K562 (cell line): ENCODE results near the gene FAM181B. TPM values are rescaled to one million over a fixed set of nuclear protein-coding genes. Genes with fewer than 3 reads are reported as not detected.

Experiments used
- ATAC-seq: fragments of 200-7000 bp; cut with Tn5 transposase; 3 replicates; pipeline ENCODE4 v1.9.1; 2020; ENCODE audit warnings: moderate library complexity
- BruUV-seq: library from RNA; stranded (reverse); fragments of 400-500 nt; replicated peaks from 2 replicates; lab custom pipeline; 2021; lab: Mats Ljungman, UMichigan
- CTCF ChIA-PET: fragments of 300-600 bp; formaldehyde crosslinking; extraction: SDS; loops from one replicate; lab custom pipeline; 2021; ENCODE audit warnings: low intra/inter-chr PET ratio; lab: Yijun Ruan, JAX
- POLR2A ChIA-PET: fragments of 300-600, 350-650 bp; sonication (Branson Sonifier 250); formaldehyde crosslinking; extraction: SDS; loops from one replicate; lab custom pipeline; 2021; ENCODE audit warnings: antibody characterized with exemption, inconsistent platforms; lab: Yijun Ruan, JAX
- DNase-seq, 4 experiments: peaks; one replicate each; pipeline versions ENCODE4 v3.0.0 to v3.0.0-alpha.2; 2011 to 2018; ENCODE audit warnings: low spot score in 3 of 4, mixed read lengths in 3 of 4; ENCODE audit errors: extremely low read depth in 1 of 4
- FAIRE-seq: peaks from 2 replicates; lab custom pipeline; 2011; peaks lifted over from hg19 to GRCh38; lab: Jason Lieb, UNC
- H2AFZ ChIP-seq: 2 replicates; pipeline ENCODE4 v1.6.0; 2011; ENCODE audit warnings: low read depth, low read length, control low read depth, inconsistent platforms
- H3K27ac ChIP-seq: fragments of 200-600 bp; 3 replicates; pipeline ENCODE4 v1.8.0; 2011; ENCODE audit warnings: low read depth, mild to moderate bottlenecking, control low read depth, inconsistent platforms, low read length, moderate library complexity, mixed read lengths; ENCODE audit errors: extremely low read depth
- H3K27me3 ChIP-seq, 2 experiments: fragments of 300-600 bp in 1 of 2; 2 replicates in 1 of 2; 3 replicates in 1 of 2; pipeline versions ENCODE4 v1.6.0 to v1.8.0; 2011; ENCODE audit warnings: inconsistent platforms in 2 of 2, low read length in 2 of 2, mild to moderate bottlenecking in 1 of 2, mixed read lengths in 1 of 2, moderate library complexity in 1 of 2; ENCODE audit not compliant: control insufficient read depth in 2 of 2, insufficient read depth in 2 of 2
- H3K36me3 ChIP-seq: fragments of 300-600 bp; 3 replicates; pipeline ENCODE4 v1.8.0; 2011; ENCODE audit warnings: mild to moderate bottlenecking, low read length, inconsistent platforms; ENCODE audit not compliant: control insufficient read depth, insufficient read depth
- H3K4me1 ChIP-seq, 2 experiments: fragments of 200-600 bp in 1 of 2; replicated peaks in 1 of 2; 2 replicates in 1 of 2; 3 replicates in 1 of 2; pipeline versions ENCODE4 v1.5.1 to v1.8.0; 2011; ENCODE audit warnings: inconsistent platforms in 2 of 2, low read length in 2 of 2, mild to moderate bottlenecking in 1 of 2, mixed read lengths in 1 of 2, moderate library complexity in 1 of 2; ENCODE audit not compliant: control insufficient read depth in 2 of 2, insufficient read depth in 2 of 2
- H3K4me2 ChIP-seq: 2 replicates; pipeline ENCODE4 v1.6.1; 2011; ENCODE audit warnings: low read length, control low read depth, inconsistent platforms, mixed read lengths; ENCODE audit not compliant: insufficient read depth
- H3K4me3 ChIP-seq: fragments of 200-600 bp; sonication (generic), shearing (Covaris generic); 2 replicates; pipeline ENCODE4 v1.5.1; 2016; ENCODE audit warnings: control low read depth, inconsistent platforms
- H3K79me2 ChIP-seq: fragments of 200-600 bp; 3 replicates; pipeline ENCODE4 v1.8.0; 2011; ENCODE audit warnings: low read length, inconsistent platforms; ENCODE audit not compliant: control insufficient read depth, insufficient read depth
- H3K9ac ChIP-seq, 2 experiments: 2 replicates each; pipeline versions ENCODE4 v1.6.0 to v1.6.1; 2011; ENCODE audit warnings: low read depth in 2 of 2, low read length in 2 of 2, control low read depth in 1 of 2, inconsistent platforms in 1 of 2, mild to moderate bottlenecking in 1 of 2, mixed read lengths in 1 of 2; ENCODE audit not compliant: insufficient read depth in 1 of 2
- H3K9me1 ChIP-seq: one replicate; pipeline ENCODE4 v1.6.0; 2011; ENCODE audit warnings: inconsistent platforms, mild to moderate bottlenecking, low read length, moderate library complexity; ENCODE audit not compliant: control insufficient read depth, insufficient read depth
- H3K9me3 ChIP-seq: replicated peaks from 2 replicates; pipeline ENCODE4 v1.5.1; 2011; ENCODE audit warnings: low read depth, low read length, inconsistent platforms; ENCODE audit not compliant: control insufficient read depth, insufficient read depth
- H4K20me1 ChIP-seq: replicated peaks from 2 replicates; pipeline ENCODE4 v1.6.1; 2011; ENCODE audit warnings: low read length, inconsistent platforms, mixed read lengths; ENCODE audit not compliant: control insufficient read depth, insufficient read depth
- BRCA1 ChIP-seq, 2 experiments: fragments of 450-650 bp in 1 of 2; sonication (generic) in 1 of 2; formaldehyde crosslinking in 1 of 2; IDR thresholded peaks; 2 replicates each; pipeline versions ENCODE4 v1.5.0 to v1.6.1; 2017 to 2020; ENCODE audit warnings: mild to moderate bottlenecking in 1 of 2, missing genetic modification reagents in 1 of 2
- EZH2 ChIP-seq: IDR thresholded peaks from 2 replicates; pipeline ENCODE4 v1.6.1; 2012; ENCODE audit warnings: low read depth, mild to moderate bottlenecking, inconsistent platforms, low read length, borderline replicate concordance
- NFYB ChIP-seq: IDR thresholded peaks from 2 replicates; pipeline ENCODE4 v1.6.1; 2011; ENCODE audit warnings: mild to moderate bottlenecking, moderate library complexity; ENCODE audit not compliant: insufficient read length; ENCODE audit errors: extremely low read depth
- POLR3A ChIP-seq: IDR thresholded peaks from 2 replicates; pipeline ENCODE4 v1.6.1; 2011; ENCODE audit warnings: borderline replicate concordance, mild to moderate bottlenecking, moderate library complexity; ENCODE audit not compliant: insufficient read length, insufficient read depth; ENCODE audit errors: extremely low read depth
- SIRT6 ChIP-seq: IDR thresholded peaks from one replicate; pipeline ENCODE4 v1.6.1; 2012; ENCODE audit warnings: low read depth, mild to moderate bottlenecking, control low read depth, inconsistent platforms, low read length, moderate library complexity
- TCFL5 ChIP-seq: fragments of 250-450 bp; sonication (Bioruptor Pico); conservative IDR thresholded peaks from 2 replicates; pipeline ENCODE4 v1.6.1; 2021; ENCODE audit warnings: mild to moderate bottlenecking, moderate library complexity, matching md5 sums
- WGBS: fragments of 100-300 bp; shearing (Covaris generic); methylation state at CpG from one replicate; pipeline ENCODE4 v1.1.6; 2016; ENCODE audit warnings: low coverage, mixed read lengths; ENCODE audit not compliant: insufficient coverage; ENCODE audit errors: missing lambda C conversion rate; 5-methylcytosine and 5-hydroxymethylcytosine counted together
- in situ Hi-C: fragments of 300-500 bp; cut with MboI; formaldehyde crosslinking; loops from 4 replicates; pipeline ENCODE4 v1.15.0; 2018; ENCODE audit warnings: inconsistent platforms, mixed read lengths
- intact Hi-C: fragments of 100-400 bp; cut with micrococcal nuclease; formaldehyde crosslinking; loops from 2 replicates; pipeline ENCODE4 v1.14.2; 2022
- polyA plus RNA-seq, 8 experiments: library from polyadenylated mRNA; depleted of rRNA in 4 of 8; stranded (reverse) in 5 of 8; unstranded in 3 of 8; fragments of >200 nt; fragmentation: Nextera tagmentation in 2 of 8; fragmentation: Illumina TruSeq in 1 of 8; extraction: Ambion mirVana in 2 of 8; extraction: Trizol in 1 of 8; gene quantifications; 2 replicates each; pipeline versions ENCODE4 v1.2.1 to v1.2.3, GENCODE V29; 2011 to 2014; ENCODE audit warnings: inconsistent platforms in 1 of 8, missing spikeins in 1 of 8
- total RNA-seq, 7 experiments: library from RNA; depleted of rRNA in 6 of 7; stranded (reverse); fragments of >200 nt in 6 of 7; fragmentation: Illumina TruSeq in 2 of 7; extraction: Trizol in 2 of 7; gene quantifications; 2 replicates each; pipeline versions ENCODE4 v1.2.1 to v1.2.3, GENCODE V29; 2011 to 2021; ENCODE audit warnings: low replicate concordance in 1 of 7
- TF ChIP-seq, protein P1 (sequence below): sonication (generic); formaldehyde crosslinking; IDR thresholded peaks from 2 replicates; pipeline ENCODE4 v1.8.0; 2022; ENCODE audit warnings: missing genetic modification reagents, mild to moderate bottlenecking, borderline replicate concordance
- TF ChIP-seq, protein P2 (sequence below): fragments of 250-450 bp; sonication (Bioruptor Pico); IDR thresholded peaks from 2 replicates; pipeline ENCODE4 v1.4.0; 2020; ENCODE audit warnings: mild to moderate bottlenecking

FAM181B gene
- total and polyA plus RNA-seq, 9 of the 15 experiments (the other 6 are each of a cell fraction or from before 2014, with no cell fraction given) = 0.01 TPM; not detected in 8

DNA sequence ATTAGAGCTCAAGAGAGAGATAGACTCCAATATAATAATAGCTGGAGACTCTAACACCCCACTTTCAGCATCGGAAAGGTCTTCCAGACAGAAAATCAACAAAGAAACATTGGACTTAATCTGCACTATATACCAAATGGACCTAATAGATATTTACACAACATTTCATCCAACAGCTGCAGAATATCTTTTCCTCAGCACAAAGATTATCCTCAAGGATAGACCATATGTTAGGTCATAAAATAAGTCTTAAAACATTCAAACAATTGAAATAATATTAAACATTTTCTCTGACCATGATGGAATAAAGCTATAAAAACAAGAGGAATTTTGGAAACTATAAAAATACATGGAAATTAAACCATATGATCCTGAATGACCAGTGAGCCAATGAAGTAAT, 45.1 kb upstream of the FAM181B start (continued):
- TF ChIP-seq, protein P1, sequence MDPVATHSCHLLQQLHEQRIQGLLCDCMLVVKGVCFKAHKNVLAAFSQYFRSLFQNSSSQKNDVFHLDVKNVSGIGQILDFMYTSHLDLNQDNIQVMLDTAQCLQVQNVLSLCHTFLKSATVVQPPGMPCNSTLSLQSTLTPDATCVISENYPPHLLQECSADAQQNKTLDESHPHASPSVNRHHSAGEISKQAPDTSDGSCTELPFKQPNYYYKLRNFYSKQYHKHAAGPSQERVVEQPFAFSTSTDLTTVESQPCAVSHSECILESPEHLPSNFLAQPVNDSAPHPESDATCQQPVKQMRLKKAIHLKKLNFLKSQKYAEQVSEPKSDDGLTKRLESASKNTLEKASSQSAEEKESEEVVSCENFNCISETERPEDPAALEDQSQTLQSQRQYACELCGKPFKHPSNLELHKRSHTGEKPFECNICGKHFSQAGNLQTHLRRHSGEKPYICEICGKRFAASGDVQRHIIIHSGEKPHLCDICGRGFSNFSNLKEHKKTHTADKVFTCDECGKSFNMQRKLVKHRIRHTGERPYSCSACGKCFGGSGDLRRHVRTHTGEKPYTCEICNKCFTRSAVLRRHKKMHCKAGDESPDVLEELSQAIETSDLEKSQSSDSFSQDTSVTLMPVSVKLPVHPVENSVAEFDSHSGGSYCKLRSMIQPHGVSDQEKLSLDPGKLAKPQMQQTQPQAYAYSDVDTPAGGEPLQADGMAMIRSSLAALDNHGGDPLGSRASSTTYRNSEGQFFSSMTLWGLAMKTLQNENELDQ = no peak
- TF ChIP-seq SIRT6 (no peak), TCFL5 (CRISPR knock-in tag) (no peak), BRCA1 (IDR thresholded peaks at IDR 0.05) (no peak), BRCA1 (CRISPR knock-in tag; IDR thresholded peaks at IDR 0.05) (no peak), EZH2 (no peak), NFYB (no peak)

- TF ChIP-seq, protein P2, sequence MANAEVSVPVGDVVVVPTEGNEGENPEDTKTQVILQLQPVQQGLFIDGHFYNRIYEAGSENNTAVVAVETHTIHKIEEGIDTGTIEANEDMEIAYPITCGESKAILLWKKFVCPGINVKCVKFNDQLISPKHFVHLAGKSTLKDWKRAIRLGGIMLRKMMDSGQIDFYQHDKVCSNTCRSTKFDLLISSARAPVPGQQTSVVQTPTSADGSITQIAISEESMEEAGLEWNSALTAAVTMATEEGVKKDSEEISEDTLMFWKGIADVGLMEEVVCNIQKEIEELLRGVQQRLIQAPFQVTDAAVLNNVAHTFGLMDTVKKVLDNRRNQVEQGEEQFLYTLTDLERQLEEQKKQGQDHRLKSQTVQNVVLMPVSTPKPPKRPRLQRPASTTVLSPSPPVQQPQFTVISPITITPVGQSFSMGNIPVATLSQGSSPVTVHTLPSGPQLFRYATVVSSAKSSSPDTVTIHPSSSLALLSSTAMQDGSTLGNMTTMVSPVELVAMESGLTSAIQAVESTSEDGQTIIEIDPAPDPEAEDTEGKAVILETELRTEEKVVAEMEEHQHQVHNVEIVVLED (CRISPR knock-in tag) = no peak
- no peak for TF ChIP-seq POLR3A
- no peak overlapping the region for H3K4me3 ChIP-seq
- ChIA-PET POLR2A (interaction anchor here (0.6 kb wide), 1 partner anchor 38 kb away, joined by 3 read pairs; no protein-coding TSS in a partner anchor), CTCF (no interaction called here)
- no peak overlapping the region for H2AFZ ChIP-seq
- no peak for FAIRE-seq
- H3K27me3 ChIP-seq = no peaks in the 10 kb centered on the region
- no peak overlapping the region for H3K4me2 ChIP-seq
- no peak; the same call in 2 of the 3 replicates for ATAC-seq
- no peaks in the 10 kb centered on the region for H3K9me3 ChIP-seq
- H3K27ac ChIP-seq = no peak overlapping the region
- H4K20me1 ChIP-seq = no peaks in the 10 kb centered on the region
- in situ Hi-C loops = no loop called here
- H3K9me1 ChIP-seq = no peaks in the 10 kb centered on the region
- intact Hi-C loops = no loop called here
- H3K9ac ChIP-seq = no peak overlapping the region
- WGBS = 56% methylated on average over 2 of the region's 2 CpGs
- BruUV-seq = no TSS peak
- no peaks in the 10 kb centered on the region for H3K79me2 ChIP-seq
- no peaks in the 10 kb centered on the region for H3K36me3 ChIP-seq
- no peak for DNase-seq
- H3K4me1 ChIP-seq = no peaks in the 10 kb centered on the region
Observed at GRCh38 chr11:82776377-82776776, 42.7 kb upstream of the FAM181B start.
